Loucy (cell line): ENCODE results near the gene PUS10.

ENCODE experiments used
- H2AFZ ChIP-seq: fragments of 200-600 bp; sonication (generic); 2 replicates; pipeline ENCODE4 v1.6.0; 2016; ENCODE audit warnings: antibody characterized with exemption, mild to moderate bottlenecking, low read length, moderate library complexity
- H3F3A ChIP-seq: fragments of 200-600 bp; 2 replicates; pipeline ENCODE4 v1.6.0; 2016; ENCODE audit warnings: antibody characterized with exemption, low read depth, mild to moderate bottlenecking
- H3K27me3 ChIP-seq: fragments of 200-600 bp; sonication (generic); 2 replicates; pipeline ENCODE4 v1.6.1; 2014; ENCODE audit warnings: low read length, mild to moderate bottlenecking; ENCODE audit not compliant: insufficient read depth, poor library complexity, severe bottlenecking
- H3K36me3 ChIP-seq: fragments of 200-600 bp; sonication (generic); 2 replicates; pipeline ENCODE4 v1.6.1; 2016; ENCODE audit warnings: low read length; ENCODE audit not compliant: insufficient read depth
- H3K4me1 ChIP-seq: fragments of 200-600 bp; sonication (generic); 2 replicates; pipeline ENCODE4 v1.5.1; 2014; ENCODE audit warnings: low read length, mild to moderate bottlenecking; ENCODE audit not compliant: insufficient read depth, poor library complexity, severe bottlenecking
- H3K4me2 ChIP-seq: fragments of 200-600 bp; sonication (generic); 2 replicates; pipeline ENCODE4 v1.6.0; 2014; ENCODE audit warnings: antibody characterized with exemption, low read length, low read depth, mild to moderate bottlenecking; ENCODE audit not compliant: poor library complexity, severe bottlenecking
- H3K4me3 ChIP-seq: fragments of 200-600 bp; sonication (generic); 2 replicates; pipeline ENCODE4 v1.5.1; 2014; ENCODE audit warnings: low read length, mild to moderate bottlenecking, mixed read lengths; ENCODE audit not compliant: poor library complexity, severe bottlenecking
- H3K79me2 ChIP-seq: fragments of 200-600 bp; sonication (generic); 2 replicates; pipeline ENCODE4 v1.6.1; 2014; ENCODE audit warnings: low read length; ENCODE audit not compliant: insufficient read depth
- H3K9ac ChIP-seq: fragments of 200-600 bp; sonication (generic); 2 replicates; pipeline ENCODE4 v1.6.0; 2014; ENCODE audit warnings: mild to moderate bottlenecking, low read depth, low read length, moderate library complexity; ENCODE audit not compliant: poor library complexity, severe bottlenecking
- H3K9me2 ChIP-seq: fragments of 200-600 bp; sonication (generic); replicated peaks from 2 replicates; pipeline ENCODE4 v1.6.1; 2016; ENCODE audit warnings: low read depth, low read length, mixed read lengths
- H3K9me3 ChIP-seq: fragments of 200-600 bp; sonication (generic); 2 replicates; pipeline ENCODE4 v1.6.1; 2014; ENCODE audit warnings: mild to moderate bottlenecking, antibody characterized with exemption, low read length, low read depth; ENCODE audit not compliant: insufficient read depth
- H4K20me1 ChIP-seq: fragments of 200-600 bp; sonication (generic); 2 replicates; pipeline ENCODE4 v1.6.0; 2014; ENCODE audit warnings: antibody characterized with exemption, low read length, mild to moderate bottlenecking; ENCODE audit not compliant: insufficient read depth, poor library complexity, severe bottlenecking
- CTCF ChIP-seq: fragments of 200-600 bp; sonication (generic); conservative IDR thresholded peaks from 2 replicates; pipeline ENCODE4 v1.5.1; 2014; ENCODE audit warnings: mild to moderate bottlenecking, antibody characterized with exemption, low read length
- EZH2phosphoT487 ChIP-seq: fragments of 200-600 bp; IDR thresholded peaks from 2 replicates; pipeline ENCODE4 v1.6.1; 2018; ENCODE audit warnings: antibody characterized with exemption, mild to moderate bottlenecking, moderate library complexity, borderline replicate concordance

The PUS10 gene

GRCh38 chr2:60976875-60977561 lies 41.0 kb downstream of the PUS10 start:
- TF ChIP-seq EZH2phosphoT487 (no peak), CTCF (no peak)
- H3K9me3 ChIP-seq: no peaks in the 10 kb centered on the region
- no peak overlapping the region for H2AFZ ChIP-seq
- no peaks in the 10 kb centered on the region for H3F3A ChIP-seq
- H3K4me2 ChIP-seq: no peak overlapping the region
- H3K9me2 ChIP-seq: no peaks in the 10 kb centered on the region
- H3K4me1 ChIP-seq: no peaks in the 10 kb centered on the region
- H3K36me3 ChIP-seq: no peaks in the 10 kb centered on the region
- no peaks in the 10 kb centered on the region for H3K79me2 ChIP-seq
- H3K27me3 ChIP-seq: no peaks in the 10 kb centered on the region
- no peak overlapping the region for H3K9ac ChIP-seq
- no peak overlapping the region for H3K4me3 ChIP-seq
- no peaks in the 10 kb centered on the region for H4K20me1 ChIP-seq

- Histone ChIP-seq H2AFZ (no peak overlapping the region), H3K36me3 (no peaks in the 10 kb centered on the region), H3K79me2 (no peaks in the 10 kb centered on the region), H3K9me3 (no peaks in the 10 kb centered on the region), H3K9me2 (no peaks in the 10 kb centered on the region), H4K20me1 (no peaks in the 10 kb centered on the region), H3K4me2 (no peak overlapping the region), H3K4me3 (no peak overlapping the region), H3K4me1 (peaks cover 3% of the 10 kb centered on the region), H3F3A (no peaks in the 10 kb centered on the region), H3K27me3 (no peaks in the 10 kb centered on the region), H3K9ac (no peak overlapping the region)
- TF ChIP-seq CTCF: no peak
- no peak for TF ChIP-seq EZH2phosphoT487
Observed at GRCh38 chr2:60976256-60976850, 41.7 kb downstream of the PUS10 start.

GRCh38 chr2:60974652-60975051 lies 43.4 kb downstream of the PUS10 start:
- no peaks in the 10 kb centered on the region for H3K79me2 ChIP-seq
- no peak overlapping the region for H3K4me3 ChIP-seq
- no peaks in the 10 kb centered on the region for H3K9me3 ChIP-seq
- TF ChIP-seq EZH2phosphoT487 (no peak), CTCF (no peak)
- H3K9ac ChIP-seq: no peak overlapping the region
- H3K36me3 ChIP-seq: no peaks in the 10 kb centered on the region
- H3K4me1 ChIP-seq: peaks cover 6% of the 10 kb centered on the region
- H3K27me3 ChIP-seq: no peaks in the 10 kb centered on the region
- no peaks in the 10 kb centered on the region for H3K9me2 ChIP-seq
- H3F3A ChIP-seq: no peaks in the 10 kb centered on the region
- H3K4me2 ChIP-seq: no peak overlapping the region
- no peaks in the 10 kb centered on the region for H4K20me1 ChIP-seq
- H2AFZ ChIP-seq: no peak overlapping the region
